HG02970 (cell line): Measurements from ENCODE around the gene WDR75.

ENCODE experiments used
- ATAC-seq: cut with Tn5 transposase; IDR thresholded peaks from one replicate; pipeline ENCODE4 v1.9.1; 2021; ENCODE audit warnings: mild to moderate bottlenecking, moderate library complexity, moderate number of reproducible peaks; ENCODE audit not compliant: unreplicated experiment, low FRiP score

Gene WDR75

GRCh38 chr2:189524746-189525145 is 83.5 kb downstream of the WDR75 start:
- ATAC-seq: no peak
